Gastroesophageal sphincter (tissue), 3 donors: ENCODE measurements around the gene NOXO1.

Source experiments
- CTCF ChIP-seq, 4 experiments: fragments of 200-600 bp in 2 of 4; fragments of 450-650 bp in 2 of 4; sonication (generic) in 1 of 4; IDR thresholded peaks; one replicate each; pipeline ENCODE4 v1.5.1; 2017 to 2019; ENCODE audit warnings: antibody characterized with exemption in 4 of 4, mild to moderate bottlenecking in 2 of 4, moderate library complexity in 2 of 4
- POLR2A ChIP-seq, 2 donors: fragments of 450-650 bp; IDR thresholded peaks; one replicate each; pipeline ENCODE4 v1.6.1; 2017; ENCODE audit warnings: antibody characterized with exemption in 2 of 2, mild to moderate bottlenecking in 2 of 2, moderate library complexity in 1 of 2
- POLR2AphosphoS5 ChIP-seq: sonication (generic); formaldehyde crosslinking; IDR thresholded peaks from one replicate; pipeline ENCODE4 v1.6.1; 2017; ENCODE audit warnings: antibody characterized with exemption

- peak in 1 of 4 experiments; percentile 4 for TF ChIP-seq CTCF (IDR thresholded peaks at IDR 0.05)
- no peak for TF ChIP-seq POLR2A (IDR thresholded peaks at IDR 0.05)
- no peak for TF ChIP-seq POLR2AphosphoS5
These were observed 1.8 kb upstream of the NOXO1 start for GRCh38 chr16:1982991-1983543.
